Measurements from ENCODE around the gene RSPH6A.
"Not testable (repeated sequence)": the region's sequence is repeated elsewhere in the genome, so short reads cannot be mapped to it uniquely, and the experiment has no call there.

RSPH6A gene

DNA sequence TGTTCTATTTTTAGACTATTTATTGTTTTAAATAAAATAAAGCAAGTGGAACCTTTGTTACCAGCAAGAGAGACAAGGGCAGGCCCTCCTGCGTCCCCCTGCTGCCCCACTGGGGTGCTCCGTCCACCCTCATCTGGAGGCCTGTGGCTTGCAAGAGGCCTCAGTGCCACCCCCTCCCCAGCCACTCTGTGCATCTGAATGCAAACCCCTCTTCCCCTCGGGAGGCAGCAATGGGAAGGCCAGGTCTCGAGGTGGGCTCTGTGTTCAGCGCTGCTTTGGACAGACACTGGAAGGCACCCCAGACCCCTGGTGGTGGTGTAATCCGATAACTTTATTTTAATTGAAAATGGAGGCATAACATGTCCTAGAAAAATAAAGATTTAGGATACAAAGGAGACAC, 50.6 kb downstream of the RSPH6A start:
- DNase-seq: no peak

DNA sequence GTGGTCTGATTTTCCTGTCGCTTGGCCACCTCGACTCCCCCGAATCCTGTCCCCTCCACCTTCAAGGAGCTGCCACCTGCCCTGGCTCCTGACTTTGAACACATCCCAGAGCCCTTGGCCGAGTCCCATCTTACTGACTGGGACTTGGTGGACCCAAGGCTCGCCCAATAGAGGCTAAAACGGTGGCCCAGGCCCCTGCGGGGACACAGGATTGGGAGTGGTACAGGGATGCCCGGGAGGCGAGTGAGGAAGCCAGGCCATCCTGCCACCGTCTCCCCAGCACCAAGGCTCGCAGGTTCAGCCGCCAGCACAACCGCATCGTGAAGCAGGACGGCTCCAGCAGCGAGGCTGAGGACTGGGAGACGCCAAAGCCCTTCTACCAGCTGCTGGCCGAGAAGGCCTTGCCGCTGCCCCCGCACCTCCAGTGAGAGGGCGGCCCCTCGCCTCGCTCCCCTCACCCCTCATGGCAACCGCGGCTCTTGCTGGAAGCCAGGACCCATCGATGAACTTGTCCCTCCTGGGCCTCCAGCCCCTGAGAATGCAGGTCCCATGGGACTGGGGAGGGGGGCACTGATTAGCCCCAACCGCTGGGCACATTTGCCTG, 51.3 kb downstream of the RSPH6A start:
- no peak for DNase-seq

DNA sequence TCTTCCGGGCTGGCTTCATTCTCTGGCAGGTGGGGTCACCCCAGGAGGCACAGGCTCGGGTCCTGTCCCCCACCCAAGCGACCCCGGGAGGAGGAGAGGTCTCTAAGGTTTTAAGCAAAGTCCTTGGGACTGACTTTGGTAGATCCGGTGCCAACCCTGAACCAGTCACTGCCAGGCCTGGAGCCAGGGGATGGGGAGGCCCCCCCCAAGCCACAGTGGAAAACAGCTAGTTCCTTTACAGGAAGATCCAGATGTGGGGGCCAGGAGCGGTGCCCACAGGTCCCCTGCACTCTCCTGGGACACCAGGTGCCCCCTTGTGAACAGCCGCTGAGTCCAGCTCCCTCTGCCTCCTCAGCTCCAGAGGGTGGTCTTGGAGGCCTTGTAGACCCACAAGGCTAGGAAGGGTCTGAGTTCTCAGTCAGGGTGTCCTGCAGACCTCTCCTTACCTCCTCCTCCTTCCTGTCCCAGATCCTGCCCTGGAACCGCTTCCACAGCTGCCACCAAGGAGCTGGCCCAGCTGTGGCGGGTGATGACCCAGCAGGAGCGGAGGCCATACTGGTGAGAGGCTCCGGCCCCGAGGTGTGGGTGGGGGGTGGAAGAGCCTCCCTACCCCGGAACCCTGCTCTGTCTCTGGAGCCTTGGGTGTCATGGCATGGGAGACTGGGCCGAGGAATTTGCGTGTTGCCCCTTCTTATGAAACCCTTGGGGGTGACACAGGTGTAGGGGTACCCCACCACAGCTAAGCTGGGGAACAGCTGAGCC, 52.1 kb downstream of the RSPH6A start:
- DNase-seq: no peak

DNA sequence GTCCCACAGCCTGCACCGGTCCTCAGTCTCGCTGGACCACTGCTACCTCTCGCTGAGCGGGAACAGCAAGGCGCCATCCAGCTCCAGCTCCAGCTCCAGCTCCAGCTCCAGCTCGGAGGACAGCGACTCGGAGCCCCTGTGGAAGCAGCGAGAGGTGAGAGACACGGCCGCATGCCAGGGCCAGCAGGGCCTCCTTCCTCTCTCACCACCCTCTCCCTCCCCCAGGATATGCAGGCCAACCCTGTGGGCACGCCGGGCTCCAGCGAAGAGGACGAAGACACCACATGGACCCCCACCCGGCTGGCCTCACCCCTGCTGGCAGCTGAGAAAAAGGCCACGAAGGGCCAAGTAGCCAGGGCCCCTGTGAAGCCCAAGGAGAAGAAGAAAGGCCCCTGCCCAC, 53.4 kb downstream of the RSPH6A start:
- no peak for DNase-seq

DNA sequence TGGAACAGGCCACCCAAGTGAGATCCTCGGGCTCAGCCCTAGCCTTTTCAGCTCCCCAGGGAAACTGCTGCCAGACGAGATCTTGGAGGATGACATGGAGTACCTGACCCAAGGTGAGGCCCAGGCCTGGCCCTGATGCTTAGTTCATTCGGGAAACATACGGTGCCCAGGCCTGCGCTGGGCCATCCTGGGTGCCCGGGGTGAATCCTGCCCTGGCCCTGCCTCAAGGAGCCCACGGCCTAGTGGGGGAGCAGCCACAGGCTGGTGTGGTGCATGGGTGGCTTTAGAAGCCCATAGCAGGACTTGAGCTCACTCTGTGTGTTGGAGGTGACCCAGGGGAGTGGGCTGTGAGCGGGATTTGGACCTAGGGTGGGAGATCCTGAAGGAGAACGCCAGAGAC, 56.2 kb downstream of the RSPH6A start:
- DNase-seq: no peak

DNA sequence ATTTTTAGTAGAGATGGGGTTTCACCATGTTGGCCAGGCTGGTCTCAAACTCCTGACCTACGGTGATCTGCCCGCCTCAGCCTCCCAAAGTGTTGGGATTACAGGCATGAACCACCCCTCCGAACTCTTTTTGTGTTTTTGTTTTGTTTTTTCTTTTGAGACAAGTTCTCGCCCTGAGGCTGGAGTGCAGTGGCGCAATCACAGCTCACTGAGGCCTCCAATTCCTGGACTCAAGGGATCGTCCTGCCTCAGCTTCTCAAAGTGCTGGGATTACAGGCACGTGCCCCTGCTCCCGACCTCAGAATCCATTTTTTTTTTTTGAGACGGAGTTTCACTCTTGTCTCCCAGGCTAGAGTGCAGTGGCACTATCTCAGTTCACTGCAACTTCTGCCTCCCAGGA, 57.4 kb downstream of the RSPH6A start:
- no peak for DNase-seq

DNA sequence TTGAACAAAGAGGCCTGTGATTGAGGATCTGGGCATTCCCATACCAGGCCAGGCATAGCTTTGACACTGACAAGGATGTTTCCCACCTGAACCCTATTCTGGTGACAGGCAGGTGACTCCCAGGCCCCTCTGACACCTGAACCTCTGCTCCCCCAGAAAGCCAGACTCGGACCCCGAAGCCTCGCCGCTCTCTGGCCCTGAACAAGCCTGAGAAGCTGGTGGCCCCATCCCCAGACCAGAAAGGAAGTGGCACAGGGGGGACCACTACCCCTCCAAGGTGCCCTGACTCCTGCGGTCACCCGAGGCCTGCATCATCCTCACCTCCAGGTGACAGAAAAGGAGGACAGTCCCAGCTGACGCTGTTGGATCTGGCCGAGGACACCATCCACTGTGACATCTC, 60.8 kb downstream of the RSPH6A start:
- DNase-seq: no peak

DNA sequence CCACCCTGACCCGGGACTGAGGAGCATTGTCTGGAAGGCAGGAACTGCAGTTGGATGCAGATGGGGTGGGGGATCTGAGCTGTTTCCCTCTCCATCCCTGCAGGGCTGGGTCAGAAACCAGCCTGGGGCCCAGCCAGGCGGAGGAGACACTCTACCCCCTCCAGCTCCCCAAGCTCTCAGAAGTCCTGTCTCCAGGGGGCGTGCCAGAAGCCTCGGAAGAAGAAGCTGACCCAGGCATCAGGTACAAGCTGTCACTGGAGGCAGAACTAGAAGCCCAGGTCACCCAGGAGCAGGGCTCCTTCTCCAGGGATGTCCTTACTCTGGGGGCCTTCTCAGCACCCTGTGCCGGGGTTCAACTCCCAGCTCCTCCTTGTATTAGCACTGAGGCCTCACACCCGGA, 61.6 kb downstream of the RSPH6A start:
- DNase-seq: no peak

DNA sequence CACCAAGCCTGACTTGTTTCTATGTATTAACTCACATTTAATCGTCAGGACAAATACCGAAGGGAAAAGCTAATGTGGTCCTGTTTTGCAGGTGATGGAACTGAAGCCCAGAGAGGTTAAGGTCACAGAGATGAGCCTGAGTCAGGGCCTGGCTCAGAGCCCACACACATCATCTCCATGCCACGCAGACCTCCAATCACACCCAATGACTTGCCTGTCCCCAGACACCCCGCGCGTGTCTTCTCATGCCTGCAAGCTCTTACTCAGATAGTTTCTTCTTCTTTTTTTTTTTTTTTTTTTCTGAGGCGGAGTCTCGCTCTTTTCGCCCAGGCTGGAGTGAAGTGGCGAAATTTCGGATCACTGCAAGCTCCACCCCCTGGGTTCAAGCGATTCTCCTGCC, 62.5 kb downstream of the RSPH6A start:
- DNase-seq: peak; percentile 11

DNA sequence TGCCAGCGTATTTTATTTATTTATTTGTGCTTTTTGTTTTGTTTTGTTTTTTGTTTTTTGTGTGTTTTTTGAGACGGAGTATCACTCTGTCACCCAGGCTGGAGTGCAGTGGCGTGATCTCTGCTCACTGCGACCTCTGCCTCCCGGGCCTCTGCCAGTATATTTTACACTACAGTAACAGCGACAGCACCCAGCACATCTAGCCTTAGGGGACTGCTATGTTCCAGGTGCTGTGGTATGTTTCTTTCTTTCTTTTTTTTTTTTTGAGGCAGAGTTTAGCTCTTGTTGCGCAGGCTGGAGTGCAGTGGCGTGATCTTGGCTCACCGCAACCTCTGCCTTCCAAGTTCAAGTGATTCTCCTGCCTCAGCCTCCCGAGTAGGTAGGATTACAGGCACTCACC, 63.6 kb downstream of the RSPH6A start:
- DNase-seq: not testable (repeated sequence)

DNA sequence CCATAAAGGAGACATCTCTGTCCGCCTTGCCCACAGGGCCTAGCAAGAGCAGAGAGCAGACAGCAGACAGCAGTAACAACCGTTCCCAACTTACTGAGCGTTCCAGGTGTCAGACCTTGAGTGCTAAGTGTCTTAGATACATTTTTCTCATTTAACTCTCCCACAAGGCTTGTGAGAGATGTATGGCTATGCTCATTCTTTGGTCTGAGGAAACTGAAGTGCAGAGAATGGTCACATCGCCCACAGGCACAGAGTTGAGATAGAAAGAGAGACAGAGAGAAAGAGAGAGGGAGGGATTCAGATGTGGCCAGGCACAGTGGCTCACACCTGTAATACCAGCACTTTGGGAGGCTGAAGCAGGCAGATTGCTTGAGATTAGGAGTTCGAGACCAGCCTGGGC, 67.6 kb downstream of the RSPH6A start:
- no peak for DNase-seq

DNA sequence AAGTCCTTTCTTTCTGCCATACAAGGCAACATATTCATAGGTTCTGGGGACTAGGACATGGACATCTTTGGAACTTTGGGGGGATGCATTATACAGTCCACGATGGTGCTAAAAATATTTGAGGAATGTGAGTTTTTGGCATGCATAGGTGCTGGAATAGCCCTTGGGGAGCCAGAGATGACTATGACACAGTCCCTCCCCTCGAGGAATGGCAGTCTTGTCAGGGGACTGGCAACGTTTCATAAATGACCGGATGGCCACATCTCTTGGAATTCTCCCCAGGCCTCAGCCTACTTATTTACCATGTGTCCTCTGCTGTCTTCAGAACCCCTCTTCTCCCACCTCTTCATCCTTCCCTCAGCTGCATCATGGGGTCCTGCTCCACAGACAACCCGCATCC, 68.2 kb downstream of the RSPH6A start:
- no peak for DNase-seq
